Left renal cortex interstitium (tissue), 4 donors: ENCODE measurements around the gene PLEKHG3. TPM values are rescaled to one million over a fixed set of nuclear protein-coding genes. Genes with fewer than 3 reads are reported as not detected.

Experiments
- polyA plus RNA-seq, 4 donors: library from polyadenylated mRNA; unstranded; fragments of 120-200 nt; gene quantifications; one replicate each; pipeline ENCODE4 v1.2.1, GENCODE V29; 2013; ENCODE audit not compliant: insufficient read length in 4 of 4

PLEKHG3 gene
- polyA plus RNA-seq, 4 donors, result 89.4 to 123 (median 99.0) TPM

Other genes starting within 250 kb of the PLEKHG3 start
- 1 to 10 TPM; 5.6 to 7.9 (median 6.6) TPM for gene AKAP5, start 238.9 kb upstream of the PLEKHG3 start, polyA plus RNA-seq
- 10 to 100 TPM in 2 of 4 donors, 1 to 10 TPM in 2; 8.4 to 15.3 (median 11.6) TPM for gene ZBTB25, start 200.6 kb upstream of the PLEKHG3 start, polyA plus RNA-seq
- gene ZBTB1, start 199.7 kb upstream of the PLEKHG3 start, polyA plus RNA-seq, result 10 to 100 TPM; 55.2 to 70.6 (median 64.0) TPM
- gene HSPA2, start 163.7 kb upstream of the PLEKHG3 start, polyA plus RNA-seq, result 10 to 100 TPM; 17.4 to 29.8 (median 20.5) TPM
- gene PPP1R36, start 154.5 kb upstream of the PLEKHG3 start, polyA plus RNA-seq, result 1 to 10 TPM in 3 of 4 donors, under 1 TPM in 1; 0.87 to 1.3 (median 1.2) TPM
- 10 to 100 TPM; 13.1 to 19.2 (median 15.3) TPM for gene SPTB, start 175.5 kb downstream of the PLEKHG3 start, polyA plus RNA-seq
- gene CHURC1, start 210.0 kb downstream of the PLEKHG3 start, polyA plus RNA-seq, result 10 to 100 TPM; 44.6 to 71.4 (median 59.2) TPM
- 1 to 10 TPM in 3 of 4 donors, under 1 TPM in 1; 0.21 to 2.6 (median 1.7) TPM for gene GPX2, start 238.3 kb downstream of the PLEKHG3 start, polyA plus RNA-seq